Measurements from ENCODE around the gene LTN1. TPM values are rescaled to one million over a fixed set of nuclear protein-coding genes. Genes with fewer than 3 reads are reported as not detected.

LTN1 gene
- total and polyA plus RNA-seq, 2 of the 13 experiments (the other 11 are each of a cell fraction or from before 2014, with no cell fraction given): 6.7 to 24.6 TPM

DNA sequence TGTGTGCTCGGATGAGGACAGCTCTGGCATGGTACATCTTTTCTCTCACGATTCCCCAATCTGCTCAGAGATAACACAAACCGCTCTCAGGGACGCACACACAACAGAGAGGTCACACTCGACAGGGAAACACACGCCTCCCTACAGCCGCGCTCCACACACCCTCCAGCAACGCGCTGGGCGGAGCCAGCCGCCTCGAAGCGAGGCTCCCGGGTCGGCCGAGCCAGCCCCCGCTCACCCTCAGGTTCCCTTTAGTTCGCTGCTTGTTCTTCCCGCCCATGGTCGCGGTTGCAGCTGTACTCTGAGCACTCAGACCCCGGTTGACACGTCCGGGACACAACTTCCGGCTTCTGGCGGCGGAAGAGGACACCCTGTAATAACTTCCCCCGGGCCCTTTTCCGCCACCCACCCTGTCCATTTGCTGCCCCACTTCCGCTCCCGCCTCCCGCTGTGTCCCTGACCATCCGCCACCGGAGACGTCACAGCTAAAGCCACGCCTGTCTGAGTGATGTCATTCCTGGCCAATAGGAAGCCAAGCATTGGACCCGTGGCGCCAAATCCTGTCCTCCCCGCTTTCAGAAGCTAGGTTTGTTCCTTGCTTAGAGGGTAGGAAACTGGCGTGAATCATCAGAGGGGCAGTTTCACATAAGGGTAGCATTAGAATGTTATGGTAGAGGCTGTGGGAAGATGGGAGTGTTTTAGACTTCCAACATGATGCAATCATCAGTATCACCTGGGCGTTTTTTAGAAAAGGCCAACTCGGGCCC, at the start of gene LTN1 (continued):
- TF ChIP-seq, protein P1, sequence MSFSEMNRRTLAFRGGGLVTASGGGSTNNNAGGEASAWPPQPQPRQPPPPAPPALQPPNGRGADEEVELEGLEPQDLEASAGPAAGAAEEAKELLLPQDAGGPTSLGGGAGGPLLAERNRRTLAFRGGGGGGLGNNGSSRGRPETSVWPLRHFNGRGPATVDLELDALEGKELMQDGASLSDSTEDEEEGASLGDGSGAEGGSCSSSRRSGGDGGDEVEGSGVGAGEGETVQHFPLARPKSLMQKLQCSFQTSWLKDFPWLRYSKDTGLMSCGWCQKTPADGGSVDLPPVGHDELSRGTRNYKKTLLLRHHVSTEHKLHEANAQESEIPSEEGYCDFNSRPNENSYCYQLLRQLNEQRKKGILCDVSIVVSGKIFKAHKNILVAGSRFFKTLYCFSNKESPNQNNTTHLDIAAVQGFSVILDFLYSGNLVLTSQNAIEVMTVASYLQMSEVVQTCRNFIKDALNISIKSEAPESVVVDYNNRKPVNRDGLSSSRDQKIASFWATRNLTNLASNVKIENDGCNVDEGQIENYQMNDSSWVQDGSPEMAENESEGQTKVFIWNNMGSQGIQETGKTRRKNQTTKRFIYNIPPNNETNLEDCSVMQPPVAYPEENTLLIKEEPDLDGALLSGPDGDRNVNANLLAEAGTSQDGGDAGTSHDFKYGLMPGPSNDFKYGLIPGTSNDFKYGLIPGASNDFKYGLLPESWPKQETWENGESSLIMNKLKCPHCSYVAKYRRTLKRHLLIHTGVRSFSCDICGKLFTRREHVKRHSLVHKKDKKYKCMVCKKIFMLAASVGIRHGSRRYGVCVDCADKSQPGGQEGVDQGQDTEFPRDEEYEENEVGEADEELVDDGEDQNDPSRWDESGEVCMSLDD (CRISPR knock-in tag; IDR thresholded peaks at IDR 0.05; ENCODE audit: borderline replicate concordance): no peak
- no peak for TF ChIP-seq ZKSCAN5 (CRISPR knock-in tag; IDR thresholded peaks at IDR 0.05)
- TF ChIP-seq, protein P2, sequence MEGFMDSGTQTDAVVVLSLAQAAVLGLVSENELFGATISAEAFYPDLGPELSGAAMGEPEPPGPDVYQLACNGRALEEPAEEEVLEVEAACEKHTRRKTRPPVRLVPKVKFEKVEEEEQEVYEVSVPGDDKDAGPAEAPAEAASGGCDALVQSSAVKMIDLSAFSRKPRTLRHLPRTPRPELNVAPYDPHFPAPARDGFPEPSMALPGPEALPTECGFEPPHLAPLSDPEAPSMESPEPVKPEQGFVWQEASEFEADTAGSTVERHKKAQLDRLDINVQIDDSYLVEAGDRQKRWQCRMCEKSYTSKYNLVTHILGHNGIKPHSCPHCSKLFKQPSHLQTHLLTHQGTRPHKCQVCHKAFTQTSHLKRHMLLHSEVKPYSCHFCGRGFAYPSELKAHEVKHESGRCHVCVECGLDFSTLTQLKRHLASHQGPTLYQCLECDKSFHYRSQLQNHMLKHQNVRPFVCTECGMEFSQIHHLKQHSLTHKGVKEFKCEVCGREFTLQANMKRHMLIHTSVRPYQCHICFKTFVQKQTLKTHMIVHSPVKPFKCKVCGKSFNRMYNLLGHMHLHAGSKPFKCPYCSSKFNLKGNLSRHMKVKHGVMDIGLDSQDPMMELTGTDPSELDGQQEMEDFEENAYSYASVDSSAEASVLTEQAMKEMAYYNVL (CRISPR knock-in tag; IDR thresholded peaks at IDR 0.05; ENCODE audit: borderline replicate concordance): no peak
- TF ChIP-seq, protein P3, sequence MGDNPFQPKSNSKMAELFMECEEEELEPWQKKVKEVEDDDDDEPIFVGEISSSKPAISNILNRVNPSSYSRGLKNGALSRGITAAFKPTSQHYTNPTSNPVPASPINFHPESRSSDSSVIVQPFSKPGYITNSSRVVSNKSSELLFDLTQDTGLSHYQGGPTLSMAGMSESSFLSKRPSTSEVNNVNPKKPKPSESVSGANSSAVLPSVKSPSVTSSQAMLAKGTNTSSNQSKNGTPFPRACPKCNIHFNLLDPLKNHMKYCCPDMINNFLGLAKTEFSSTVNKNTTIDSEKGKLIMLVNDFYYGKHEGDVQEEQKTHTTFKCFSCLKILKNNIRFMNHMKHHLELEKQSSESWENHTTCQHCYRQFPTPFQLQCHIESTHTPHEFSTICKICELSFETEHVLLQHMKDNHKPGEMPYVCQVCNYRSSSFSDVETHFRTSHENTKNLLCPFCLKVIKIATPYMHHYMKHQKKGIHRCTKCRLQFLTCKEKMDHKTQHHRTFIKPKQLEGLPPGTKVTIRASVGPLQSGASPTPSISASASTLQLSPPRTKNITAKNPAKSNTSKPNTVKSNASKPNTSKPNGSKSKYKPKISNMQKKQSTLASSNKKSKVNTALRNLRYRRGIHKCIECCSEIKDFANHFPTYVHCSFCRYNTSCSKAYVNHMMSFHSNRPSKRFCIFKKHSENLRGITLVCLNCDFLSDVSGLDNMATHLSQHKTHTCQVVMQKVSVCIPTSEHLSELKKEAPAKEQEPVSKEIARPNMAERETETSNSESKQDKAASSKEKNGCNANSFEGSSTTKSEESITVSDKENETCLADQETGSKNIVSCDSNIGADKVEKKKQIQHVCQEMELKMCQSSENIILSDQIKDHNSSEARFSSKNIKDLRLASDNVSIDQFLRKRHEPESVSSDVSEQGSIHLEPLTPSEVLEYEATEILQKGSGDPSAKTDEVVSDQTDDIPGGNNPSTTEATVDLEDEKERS (CRISPR knock-in tag; IDR thresholded peaks at IDR 0.05): no peak
- TF ChIP-seq, protein P4, sequence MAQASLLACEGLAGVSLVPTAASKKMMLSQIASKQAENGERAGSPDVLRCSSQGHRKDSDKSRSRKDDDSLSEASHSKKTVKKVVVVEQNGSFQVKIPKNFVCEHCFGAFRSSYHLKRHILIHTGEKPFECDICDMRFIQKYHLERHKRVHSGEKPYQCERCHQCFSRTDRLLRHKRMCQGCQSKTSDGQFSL (CRISPR knock-in tag; IDR thresholded peaks at IDR 0.05): 0 out of 2 replicates have a peak, but pooled peaks have one; percentile 32
- TF ChIP-seq POGZ (CRISPR knock-in tag; IDR thresholded peaks at IDR 0.05): peak; percentile 76
- TF ChIP-seq, protein P5, sequence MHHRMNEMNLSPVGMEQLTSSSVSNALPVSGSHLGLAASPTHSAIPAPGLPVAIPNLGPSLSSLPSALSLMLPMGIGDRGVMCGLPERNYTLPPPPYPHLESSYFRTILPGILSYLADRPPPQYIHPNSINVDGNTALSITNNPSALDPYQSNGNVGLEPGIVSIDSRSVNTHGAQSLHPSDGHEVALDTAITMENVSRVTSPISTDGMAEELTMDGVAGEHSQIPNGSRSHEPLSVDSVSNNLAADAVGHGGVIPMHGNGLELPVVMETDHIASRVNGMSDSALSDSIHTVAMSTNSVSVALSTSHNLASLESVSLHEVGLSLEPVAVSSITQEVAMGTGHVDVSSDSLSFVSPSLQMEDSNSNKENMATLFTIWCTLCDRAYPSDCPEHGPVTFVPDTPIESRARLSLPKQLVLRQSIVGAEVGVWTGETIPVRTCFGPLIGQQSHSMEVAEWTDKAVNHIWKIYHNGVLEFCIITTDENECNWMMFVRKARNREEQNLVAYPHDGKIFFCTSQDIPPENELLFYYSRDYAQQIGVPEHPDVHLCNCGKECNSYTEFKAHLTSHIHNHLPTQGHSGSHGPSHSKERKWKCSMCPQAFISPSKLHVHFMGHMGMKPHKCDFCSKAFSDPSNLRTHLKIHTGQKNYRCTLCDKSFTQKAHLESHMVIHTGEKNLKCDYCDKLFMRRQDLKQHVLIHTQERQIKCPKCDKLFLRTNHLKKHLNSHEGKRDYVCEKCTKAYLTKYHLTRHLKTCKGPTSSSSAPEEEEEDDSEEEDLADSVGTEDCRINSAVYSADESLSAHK (CRISPR knock-in tag; IDR thresholded peaks at IDR 0.05; ENCODE audit: borderline replicate concordance): no peak
- peak; percentile 94 for TF ChIP-seq SP4 (CRISPR knock-in tag; IDR thresholded peaks at IDR 0.05)
- TF ChIP-seq, protein P6, sequence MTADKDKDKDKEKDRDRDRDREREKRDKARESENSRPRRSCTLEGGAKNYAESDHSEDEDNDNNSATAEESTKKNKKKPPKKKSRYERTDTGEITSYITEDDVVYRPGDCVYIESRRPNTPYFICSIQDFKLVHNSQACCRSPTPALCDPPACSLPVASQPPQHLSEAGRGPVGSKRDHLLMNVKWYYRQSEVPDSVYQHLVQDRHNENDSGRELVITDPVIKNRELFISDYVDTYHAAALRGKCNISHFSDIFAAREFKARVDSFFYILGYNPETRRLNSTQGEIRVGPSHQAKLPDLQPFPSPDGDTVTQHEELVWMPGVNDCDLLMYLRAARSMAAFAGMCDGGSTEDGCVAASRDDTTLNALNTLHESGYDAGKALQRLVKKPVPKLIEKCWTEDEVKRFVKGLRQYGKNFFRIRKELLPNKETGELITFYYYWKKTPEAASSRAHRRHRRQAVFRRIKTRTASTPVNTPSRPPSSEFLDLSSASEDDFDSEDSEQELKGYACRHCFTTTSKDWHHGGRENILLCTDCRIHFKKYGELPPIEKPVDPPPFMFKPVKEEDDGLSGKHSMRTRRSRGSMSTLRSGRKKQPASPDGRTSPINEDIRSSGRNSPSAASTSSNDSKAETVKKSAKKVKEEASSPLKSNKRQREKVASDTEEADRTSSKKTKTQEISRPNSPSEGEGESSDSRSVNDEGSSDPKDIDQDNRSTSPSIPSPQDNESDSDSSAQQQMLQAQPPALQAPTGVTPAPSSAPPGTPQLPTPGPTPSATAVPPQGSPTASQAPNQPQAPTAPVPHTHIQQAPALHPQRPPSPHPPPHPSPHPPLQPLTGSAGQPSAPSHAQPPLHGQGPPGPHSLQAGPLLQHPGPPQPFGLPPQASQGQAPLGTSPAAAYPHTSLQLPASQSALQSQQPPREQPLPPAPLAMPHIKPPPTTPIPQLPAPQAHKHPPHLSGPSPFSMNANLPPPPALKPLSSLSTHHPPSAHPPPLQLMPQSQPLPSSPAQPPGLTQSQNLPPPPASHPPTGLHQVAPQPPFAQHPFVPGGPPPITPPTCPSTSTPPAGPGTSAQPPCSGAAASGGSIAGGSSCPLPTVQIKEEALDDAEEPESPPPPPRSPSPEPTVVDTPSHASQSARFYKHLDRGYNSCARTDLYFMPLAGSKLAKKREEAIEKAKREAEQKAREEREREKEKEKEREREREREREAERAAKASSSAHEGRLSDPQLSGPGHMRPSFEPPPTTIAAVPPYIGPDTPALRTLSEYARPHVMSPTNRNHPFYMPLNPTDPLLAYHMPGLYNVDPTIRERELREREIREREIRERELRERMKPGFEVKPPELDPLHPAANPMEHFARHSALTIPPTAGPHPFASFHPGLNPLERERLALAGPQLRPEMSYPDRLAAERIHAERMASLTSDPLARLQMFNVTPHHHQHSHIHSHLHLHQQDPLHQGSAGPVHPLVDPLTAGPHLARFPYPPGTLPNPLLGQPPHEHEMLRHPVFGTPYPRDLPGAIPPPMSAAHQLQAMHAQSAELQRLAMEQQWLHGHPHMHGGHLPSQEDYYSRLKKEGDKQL (CRISPR knock-in tag; IDR thresholded peaks at IDR 0.05; ENCODE audit: low read depth): no peak

All from HepG2 (cell line).